Lung (tissue), 12 donors: Measurements from ENCODE around the gene ADA. TPM values are rescaled to one million over a fixed set of nuclear protein-coding genes. Genes with fewer than 3 reads are reported as not detected.

Experiments used
- ATAC-seq: fragments of 200-7000 bp; cut with Tn5 transposase; one replicate; pipeline ENCODE4 v1.9.1; 2020; ENCODE audit warnings: moderate number of reproducible peaks; ENCODE audit not compliant: insufficient read depth, low FRiP score
- DNase-seq, 3 donors: peaks; one replicate each; pipeline ENCODE4 v3.0.0-alpha.2; 2013 to 2017
- H3K27ac ChIP-seq, 2 donors: one replicate each; pipeline ENCODE4 v1.5.1; 2013; ENCODE audit warnings: mild to moderate bottlenecking in 2 of 2, moderate library complexity in 2 of 2, control low read depth in 1 of 2, inconsistent platforms in 1 of 2, low read depth in 1 of 2, low read length in 1 of 2
- H3K27me3 ChIP-seq, 3 donors: one replicate each; pipeline ENCODE4 v1.5.1; 2013; ENCODE audit warnings: low read length in 2 of 3; ENCODE audit not compliant: control insufficient read depth in 3 of 3, insufficient read depth in 3 of 3
- H3K36me3 ChIP-seq, 4 donors: one replicate each; pipeline ENCODE4 v1.5.1; 2013; ENCODE audit warnings: low read length in 4 of 4, mild to moderate bottlenecking in 1 of 4, moderate library complexity in 1 of 4; ENCODE audit not compliant: control insufficient read depth in 4 of 4, insufficient read depth in 4 of 4
- H3K4me1 ChIP-seq, 5 donors: one replicate each; pipeline ENCODE4 v1.5.1; 2013; ENCODE audit warnings: low read length in 5 of 5, mild to moderate bottlenecking in 2 of 5, moderate library complexity in 1 of 5; ENCODE audit not compliant: control insufficient read depth in 5 of 5, insufficient read depth in 5 of 5
- H3K4me3 ChIP-seq: one replicate; pipeline ENCODE4 v1.5.1; 2013; ENCODE audit warnings: mild to moderate bottlenecking, control low read depth, moderate library complexity
- H3K9ac ChIP-seq, 2 donors: one replicate each; pipeline ENCODE4 v1.5.1; 2013; ENCODE audit warnings: low read length in 2 of 2, control low read depth in 1 of 2; ENCODE audit not compliant: insufficient read depth in 1 of 2
- H3K9me3 ChIP-seq, 4 donors: one replicate each; pipeline ENCODE4 v1.5.1; 2013; ENCODE audit warnings: low read length in 3 of 4, mild to moderate bottlenecking in 1 of 4, moderate library complexity in 1 of 4; ENCODE audit not compliant: control insufficient read depth in 4 of 4, insufficient read depth in 3 of 4
- CTCF ChIP-seq: IDR thresholded peaks from 2 replicates; pipeline ENCODE4 v1.5.1; 2012; ENCODE audit warnings: mild to moderate bottlenecking; ENCODE audit errors: control extremely low read depth, extremely low read depth
- WGBS, 2 donors: extraction: QIAGEN DNeasy Blood & Tissue Kit; methylation state at CpG; one replicate each; pipeline ENCODE4 v1.1.7; 2013; 5-methylcytosine and 5-hydroxymethylcytosine counted together
- polyA plus RNA-seq, 2 donors: library from polyadenylated mRNA; stranded (reverse); fragments of 200-250 nt; gene quantifications; one replicate each; pipeline ENCODE4 v1.2.1, GENCODE V29; 2013
- total RNA-seq, 2 donors: library from RNA; depleted of rRNA in 1 of 2; stranded (reverse); fragments of >200 nt in 1 of 2; gene quantifications; one replicate each; pipeline ENCODE4 v1.2.1, GENCODE V29; 2014 to 2021
- donor health status: control.
- donor health status: control.
- donor health status: Bipolar disorder and iron deficiency.
- donor health status: healthy.
- donor health status: DM: yes; HTN: yes; CAD: no.

Gene ADA
- total and polyA plus RNA-seq, 4 donors = 4.2 to 55.2 (median 8.0) TPM

- Histone ChIP-seq H3K27me3 (no peaks in the 10 kb centered on the region), H3K9me3 (no peaks in the 10 kb centered on the region), H3K4me1 (peaks cover 10 to 61% (median 40%) of the 10 kb centered on the region in 5 donors), H3K36me3 (no peaks in the 10 kb centered on the region), H3K9ac (peak within 1 kb of the TSS in 1 of 2 donors; percentile 94), H3K27ac (peak within 1 kb of the TSS; percentile 89 to 93), H3K4me3 (peak within 1 kb of the TSS; percentile 48)
- DNase-seq (peak; percentile 61 to 91 (median 81)), ATAC-seq (peak; percentile 55)
- WGBS, 2 donors = 36% methylated on average over 6 of the region's 6 CpGs
- no peak for TF ChIP-seq CTCF
Observed at GRCh38 chr20:44582311-44583025, 69.0 kb downstream of the ADA start, which contains the start of gene PKIG. Gene PKIG, plus strand, starts transcription at chr20:44582579. Its CDS starts 31,978 bp downstream, at chr20:44614557.

- Histone ChIP-seq H3K4me1 (peaks cover 10 to 56% (median 34%) of the 10 kb centered on the region in 5 donors), H3K4me3 (no peak overlapping the region), H3K27ac (peak overlapping the region; percentile 86 to 92), H3K27me3 (no peaks in the 10 kb centered on the region), H3K36me3 (no peaks in the 10 kb centered on the region), H3K9ac (no peak overlapping the region), H3K9me3 (no peaks in the 10 kb centered on the region)
- WGBS, 2 donors = 73 to 79% methylated on average over 1 of the region's 1 CpG
- DNase-seq (no peak), ATAC-seq (no peak)
- no peak for TF ChIP-seq CTCF
Observed at GRCh38 chr20:44581515-44581914, 70.0 kb downstream of the ADA start.

GRCh38 chr20:44580581-44581268 lies 70.8 kb downstream of the ADA start:
- WGBS, 2 donors = 83 to 86% methylated on average over 9 of the region's 9 CpGs
- Histone ChIP-seq H3K9me3 (no peaks in the 10 kb centered on the region), H3K4me1 (peaks cover 10 to 60% (median 33%) of the 10 kb centered on the region in 5 donors), H3K27ac (peak overlapping the region; percentile 85 to 92), H3K4me3 (no peak overlapping the region), H3K36me3 (no peaks in the 10 kb centered on the region), H3K9ac (peak overlapping the region in 1 of 2 donors; percentile 4), H3K27me3 (no peaks in the 10 kb centered on the region)
- no peak for DNase-seq
- no peak for TF ChIP-seq CTCF
- ATAC-seq = no peak
